GM12873 (cell line): ENCODE data around the gene NFKBIA.

ENCODE experiments used
- TF ChIP-seq, protein P1 (sequence below): IDR thresholded peaks from 2 replicates; pipeline ENCODE4 v1.5.1; 2012; ENCODE audit warnings: low read depth, mild to moderate bottlenecking, moderate library complexity, low read length, control low read depth; ENCODE audit not compliant: insufficient read depth; ENCODE audit errors: missing control alignments

Gene NFKBIA

DNA sequence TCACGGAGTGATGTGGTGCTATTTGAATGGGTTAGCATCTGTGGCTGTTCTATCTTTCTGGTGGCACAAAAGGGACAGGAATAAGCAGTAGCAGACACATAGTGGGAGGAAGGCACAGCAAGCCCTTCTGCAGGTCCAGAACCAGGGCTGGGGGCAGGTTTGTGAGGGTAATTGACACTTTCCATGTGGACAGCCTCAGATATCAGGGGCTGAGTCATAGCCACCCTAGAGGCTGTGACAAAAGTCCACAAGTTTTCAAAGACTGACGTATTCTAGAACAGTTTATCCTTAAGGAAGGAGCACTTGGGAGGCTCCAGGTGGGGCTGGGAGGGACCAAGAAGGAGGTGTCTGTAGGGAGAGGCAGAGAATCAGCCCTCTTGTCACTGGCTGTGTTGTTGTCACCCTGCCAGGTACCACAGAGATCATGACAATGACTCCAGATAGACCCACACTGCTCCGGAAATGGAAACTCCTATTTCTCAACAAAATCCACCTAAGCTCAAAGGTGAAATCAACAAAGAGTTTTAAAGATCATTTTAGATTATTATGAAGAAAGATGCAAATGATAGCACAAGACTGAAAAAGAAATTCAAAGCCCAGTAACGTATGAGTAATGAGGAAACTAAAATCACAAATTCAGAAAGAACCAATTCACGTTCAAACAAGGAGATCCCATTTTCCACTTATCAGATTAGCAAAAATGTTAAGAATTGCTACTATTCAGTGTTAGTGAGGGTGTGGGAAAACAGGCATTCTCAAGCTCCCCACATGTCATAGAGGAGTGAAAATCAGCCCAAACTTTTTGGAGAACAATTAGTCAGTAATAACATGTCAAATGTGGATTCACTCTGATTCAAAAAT lies 48.3 kb downstream of the NFKBIA start:
- TF ChIP-seq, protein P1, sequence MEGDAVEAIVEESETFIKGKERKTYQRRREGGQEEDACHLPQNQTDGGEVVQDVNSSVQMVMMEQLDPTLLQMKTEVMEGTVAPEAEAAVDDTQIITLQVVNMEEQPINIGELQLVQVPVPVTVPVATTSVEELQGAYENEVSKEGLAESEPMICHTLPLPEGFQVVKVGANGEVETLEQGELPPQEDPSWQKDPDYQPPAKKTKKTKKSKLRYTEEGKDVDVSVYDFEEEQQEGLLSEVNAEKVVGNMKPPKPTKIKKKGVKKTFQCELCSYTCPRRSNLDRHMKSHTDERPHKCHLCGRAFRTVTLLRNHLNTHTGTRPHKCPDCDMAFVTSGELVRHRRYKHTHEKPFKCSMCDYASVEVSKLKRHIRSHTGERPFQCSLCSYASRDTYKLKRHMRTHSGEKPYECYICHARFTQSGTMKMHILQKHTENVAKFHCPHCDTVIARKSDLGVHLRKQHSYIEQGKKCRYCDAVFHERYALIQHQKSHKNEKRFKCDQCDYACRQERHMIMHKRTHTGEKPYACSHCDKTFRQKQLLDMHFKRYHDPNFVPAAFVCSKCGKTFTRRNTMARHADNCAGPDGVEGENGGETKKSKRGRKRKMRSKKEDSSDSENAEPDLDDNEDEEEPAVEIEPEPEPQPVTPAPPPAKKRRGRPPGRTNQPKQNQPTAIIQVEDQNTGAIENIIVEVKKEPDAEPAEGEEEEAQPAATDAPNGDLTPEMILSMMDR = no peak

DNA sequence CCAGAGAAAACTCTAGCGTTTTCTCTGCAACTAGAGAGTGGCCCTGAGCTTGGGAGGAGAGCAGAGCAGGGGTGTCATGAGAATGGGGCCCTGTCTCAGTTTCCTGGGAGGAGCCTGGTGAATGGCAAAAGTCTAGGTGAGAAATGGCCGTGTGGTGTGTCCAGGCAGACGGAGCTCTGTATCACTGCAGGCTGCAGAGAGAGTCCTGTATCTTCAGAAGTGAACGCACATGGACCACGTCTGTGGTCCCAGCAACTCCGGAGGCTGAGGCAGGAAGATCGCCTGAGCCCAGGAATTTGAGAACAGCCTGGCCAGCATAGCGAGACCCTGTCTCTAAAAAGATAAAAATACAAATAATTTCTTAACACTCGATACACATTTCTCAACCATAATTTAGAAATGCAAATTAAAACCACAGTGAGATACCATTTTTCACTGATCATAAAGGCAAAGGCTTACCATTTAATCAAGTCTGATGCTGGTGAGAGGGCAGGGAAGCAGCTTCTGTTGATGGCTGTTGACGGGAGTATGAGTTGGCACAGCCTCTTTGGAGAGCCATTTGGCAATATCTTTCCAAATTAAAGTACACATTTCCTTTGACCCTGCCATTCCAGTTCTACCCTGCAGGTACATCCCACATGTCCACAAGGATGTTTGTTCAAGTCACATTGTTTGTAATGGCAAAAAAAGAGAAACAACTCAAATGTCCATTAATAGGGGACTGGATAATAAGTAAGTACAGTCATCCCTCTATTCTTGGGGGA lies 51.0 kb downstream of the NFKBIA start:
- TF ChIP-seq, protein P1 = no peak

DNA sequence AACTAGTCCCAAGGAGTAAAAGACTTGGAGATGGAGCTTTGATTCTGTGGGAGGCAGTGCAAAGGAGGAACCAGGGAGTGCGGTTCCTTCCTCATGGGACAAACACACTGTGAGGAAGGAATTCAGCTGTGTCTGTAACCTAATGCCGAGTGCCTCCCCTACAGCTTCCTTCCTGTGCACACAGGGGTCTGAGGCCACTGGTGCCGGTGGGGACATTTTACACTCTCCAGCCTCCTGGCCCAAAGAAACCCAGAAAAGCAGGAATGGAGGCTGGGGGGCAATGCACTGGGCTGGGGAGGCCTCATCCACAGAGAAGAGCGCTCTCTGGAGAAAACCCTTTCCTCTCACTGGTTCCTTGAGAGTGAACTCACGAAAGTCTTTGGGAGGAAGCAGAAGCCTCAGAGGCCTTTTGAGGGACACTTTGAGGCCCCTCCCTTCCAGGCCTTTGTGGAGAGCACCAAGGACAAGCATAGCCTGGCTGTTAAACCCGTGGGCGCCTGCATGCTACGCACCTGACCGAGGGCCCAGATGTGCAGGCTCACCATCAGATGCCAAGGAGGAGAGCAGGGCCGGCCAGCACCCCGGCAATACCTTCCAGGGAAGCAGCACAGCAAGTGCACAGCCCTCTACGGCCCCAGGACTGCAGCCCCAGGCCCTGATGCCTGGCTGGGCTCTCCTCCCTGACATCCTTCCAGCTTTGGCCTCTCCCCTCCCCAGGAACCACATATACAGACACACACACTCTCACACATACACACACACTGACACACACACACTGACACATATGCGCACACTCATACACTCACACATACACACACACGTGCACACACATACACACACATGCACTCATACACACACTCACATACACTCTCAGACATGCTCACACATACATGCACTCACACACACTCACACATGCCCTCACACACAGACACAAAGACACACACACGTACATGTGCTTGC lies 52.0 kb downstream of the NFKBIA start:
- TF ChIP-seq, protein P1 = no peak

DNA sequence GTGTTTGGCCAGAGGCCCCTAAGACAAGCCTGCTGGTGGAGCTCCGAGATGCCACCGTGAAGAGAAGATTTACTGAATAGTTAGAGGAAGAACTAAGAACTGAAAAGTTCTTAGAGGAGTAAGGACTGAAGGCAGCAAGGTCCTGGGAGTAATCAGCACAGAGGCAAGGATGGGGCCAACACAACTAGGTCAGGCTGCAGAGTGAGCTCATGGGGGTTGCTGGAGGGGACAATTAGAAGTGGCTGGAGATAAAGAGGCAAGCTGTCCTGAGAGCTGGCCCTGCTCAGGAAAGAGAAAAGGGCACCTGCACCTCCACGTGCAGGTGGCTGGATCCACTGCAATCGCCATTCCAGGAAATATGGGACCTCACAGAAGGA lies 52.7 kb downstream of the NFKBIA start:
- TF ChIP-seq, protein P1 = no peak
